Neural cell (in vitro differentiated cells): ENCODE data around the gene ISG20L2. TPM values are rescaled to one million over a fixed set of nuclear protein-coding genes. Genes with fewer than 3 reads are reported as not detected.

ENCODE experiments used
- H2AFZ ChIP-seq: fragments of 200-600, 300-800 bp; sonication (generic), shearing (Covaris generic); 2 replicates; pipeline ENCODE4 v1.6.0; 2014; ENCODE audit warnings: low read depth, mild to moderate bottlenecking, antibody characterized with exemption, low read length, moderate library complexity
- H3F3A ChIP-seq: fragments of 200-600 bp; shearing (Covaris generic); 2 replicates; pipeline ENCODE4 v1.6.1; 2016; ENCODE audit warnings: mild to moderate bottlenecking, moderate library complexity, mixed read lengths, antibody characterized with exemption, low read length; ENCODE audit not compliant: insufficient read depth, poor library complexity, severe bottlenecking
- H3K27ac ChIP-seq: fragments of 200-600, 300-800 bp; sonication (generic), shearing (Covaris generic); 2 replicates; pipeline ENCODE4 v1.5.1; 2014; ENCODE audit warnings: mild to moderate bottlenecking, low read length, moderate library complexity
- H3K27me3 ChIP-seq: fragments of 300-800, 200-600 bp; sonication (generic), shearing (Covaris generic); 2 replicates; pipeline ENCODE4 v1.6.0; 2014; ENCODE audit warnings: mild to moderate bottlenecking, low read depth, low read length, moderate library complexity; ENCODE audit not compliant: insufficient read depth
- H3K36me3 ChIP-seq: fragments of 300-800, 200-600 bp; sonication (generic), shearing (Covaris generic); 2 replicates; pipeline ENCODE4 v1.5.1; 2014; ENCODE audit warnings: mild to moderate bottlenecking, antibody characterized with exemption, low read length, moderate library complexity; ENCODE audit not compliant: insufficient read depth
- H3K4me2 ChIP-seq: fragments of 300-800, 200-600 bp; sonication (generic), shearing (Covaris generic); 2 replicates; pipeline ENCODE4 v1.6.0; 2014; ENCODE audit warnings: mild to moderate bottlenecking, low read length
- H3K4me3 ChIP-seq: fragments of 300-800, 200-600 bp; sonication (generic), shearing (Covaris generic); 2 replicates; pipeline ENCODE4 v1.5.1; 2014; ENCODE audit warnings: mild to moderate bottlenecking, low read length, moderate library complexity
- H3K79me2 ChIP-seq: fragments of 200-600 bp; shearing (Covaris generic); replicated peaks from 2 replicates; pipeline ENCODE4 v1.6.0; 2014; ENCODE audit warnings: mild to moderate bottlenecking, low read length, moderate library complexity; ENCODE audit not compliant: insufficient read depth
- H3K9ac ChIP-seq: fragments of 300-800, 200-600 bp; sonication (generic), shearing (Covaris generic); 2 replicates; pipeline ENCODE4 v1.6.1; 2016; ENCODE audit warnings: mild to moderate bottlenecking, low read length, mixed read lengths
- H3K9me2 ChIP-seq: fragments of 200-600 bp; shearing (Covaris generic); 2 replicates; pipeline ENCODE4 v1.6.1; 2016; ENCODE audit warnings: mild to moderate bottlenecking, low read length, mixed read lengths; ENCODE audit not compliant: insufficient read depth
- H3K9me3 ChIP-seq: fragments of 200-600, 300-800 bp; sonication (generic), shearing (Covaris generic); 2 replicates; pipeline ENCODE4 v1.6.1; 2016; ENCODE audit warnings: mild to moderate bottlenecking, mixed run types, low read length, moderate library complexity, mixed read lengths
- H4K20me1 ChIP-seq: fragments of 200-600 bp; shearing (Covaris generic); 2 replicates; pipeline ENCODE4 v1.6.1; 2016; ENCODE audit warnings: mild to moderate bottlenecking, mixed run types; ENCODE audit not compliant: insufficient read depth
- EP300 ChIP-seq: fragments of 450-650 bp; conservative IDR thresholded peaks from 2 replicates; pipeline ENCODE4 v1.6.1; 2014; ENCODE audit warnings: antibody characterized with exemption, mild to moderate bottlenecking, moderate library complexity; ENCODE audit not compliant: poor library complexity, severe bottlenecking
- EZH2 ChIP-seq: fragments of 200-600, 300-800 bp; shearing (Covaris generic), sonication (generic); IDR thresholded peaks from 2 replicates; pipeline ENCODE4 v1.6.1; 2014; ENCODE audit warnings: antibody characterized with exemption, low read length, borderline replicate concordance, mild to moderate bottlenecking; ENCODE audit not compliant: insufficient read depth, poor library complexity, severe bottlenecking
- MXI1 ChIP-seq: fragments of 450-650 bp; conservative IDR thresholded peaks from 2 replicates; pipeline ENCODE4 v1.6.1; 2014; ENCODE audit warnings: antibody characterized with exemption, mild to moderate bottlenecking; ENCODE audit not compliant: poor library complexity, severe bottlenecking
- POLR2AphosphoS5 ChIP-seq: IDR thresholded peaks from 2 replicates; pipeline ENCODE4 v1.6.1; 2012
- RAD21 ChIP-seq: fragments of 450-650 bp; conservative IDR thresholded peaks from 2 replicates; pipeline ENCODE4 v1.6.1; 2014; ENCODE audit warnings: antibody characterized with exemption, mild to moderate bottlenecking, moderate library complexity
- SMC3 ChIP-seq: fragments of 450-650 bp; conservative IDR thresholded peaks from 2 replicates; pipeline ENCODE4 v1.6.1; 2014; ENCODE audit warnings: antibody characterized with exemption, mild to moderate bottlenecking, moderate library complexity; ENCODE audit not compliant: poor library complexity
- TAF1 ChIP-seq: IDR thresholded peaks from 2 replicates; pipeline ENCODE4 v1.6.1; 2012; ENCODE audit warnings: low read depth
- polyA plus RNA-seq: library from polyadenylated mRNA; depleted of rRNA; stranded (reverse); fragments of >200 nt; gene quantifications from 2 replicates; pipeline ENCODE4 v1.2.3, GENCODE V29; 2014
- TF ChIP-seq, protein P1 (sequence below): fragments of 450-650 bp; IDR thresholded peaks from 2 replicates; pipeline ENCODE4 v1.5.1; 2014; ENCODE audit warnings: antibody characterized with exemption, mild to moderate bottlenecking, moderate library complexity; ENCODE audit not compliant: poor library complexity, severe bottlenecking
- TF ChIP-seq, protein P2 (sequence below): IDR thresholded peaks from 2 replicates; pipeline ENCODE4 v1.6.1; 2012; ENCODE audit warnings: borderline replicate concordance

The ISG20L2 gene
- polyA plus RNA-seq, 1 donor from 2014 or later = 8.5 TPM

GRCh38 chr1:156767879-156768604 lies 39.5 kb upstream of the ISG20L2 start:
- H3K9ac ChIP-seq = peak overlapping the region; percentile 97
- no peaks in the 10 kb centered on the region for H3K36me3 ChIP-seq
- H2AFZ ChIP-seq = peak overlapping the region; percentile 22
- no peaks in the 10 kb centered on the region for H4K20me1 ChIP-seq
- H3K9me3 ChIP-seq = no peaks in the 10 kb centered on the region
- peaks cover 43% of the 10 kb centered on the region for H3K79me2 ChIP-seq
- peak overlapping the region; percentile 95 for H3K4me2 ChIP-seq
- H3F3A ChIP-seq = no peaks in the 10 kb centered on the region
- H3K27ac ChIP-seq = peak overlapping the region; percentile 83
- H3K27me3 ChIP-seq = no peaks in the 10 kb centered on the region
- H3K9me2 ChIP-seq = no peaks in the 10 kb centered on the region
- TF ChIP-seq EZH2 (no peak), POLR2AphosphoS5 (no peak), MXI1 (peak; percentile 49)
- peak overlapping the region; percentile 93 for H3K4me3 ChIP-seq

GRCh38 chr1:156767101-156767878 lies 38.7 kb upstream of the ISG20L2 start, which contains the start of gene PRCC:
Gene PRCC (plus strand): TSS chr1:156767535. CDS start chr1:156767772, 237 bp downstream.
- peak within 1 kb of the TSS; percentile 83 for H3K27ac ChIP-seq
- H3K36me3 ChIP-seq = no peaks in the 10 kb centered on the region
- H3K9ac ChIP-seq = peak within 1 kb of the TSS; percentile 97
- peak within 1 kb of the TSS; percentile 95 for H3K4me2 ChIP-seq
- H4K20me1 ChIP-seq = no peaks in the 10 kb centered on the region
- no peaks in the 10 kb centered on the region for H3K9me2 ChIP-seq
- no peaks in the 10 kb centered on the region for H3K27me3 ChIP-seq
- no peaks in the 10 kb centered on the region for H3K9me3 ChIP-seq
- H3F3A ChIP-seq = no peaks in the 10 kb centered on the region
- TF ChIP-seq TAF1 (peak; percentile 63), EP300 (no peak), SMC3 (no peak), POLR2AphosphoS5 (peak; percentile 85), EZH2 (no peak), MXI1 (peak; percentile 69), RAD21 (no peak)
- TF ChIP-seq, protein P1, sequence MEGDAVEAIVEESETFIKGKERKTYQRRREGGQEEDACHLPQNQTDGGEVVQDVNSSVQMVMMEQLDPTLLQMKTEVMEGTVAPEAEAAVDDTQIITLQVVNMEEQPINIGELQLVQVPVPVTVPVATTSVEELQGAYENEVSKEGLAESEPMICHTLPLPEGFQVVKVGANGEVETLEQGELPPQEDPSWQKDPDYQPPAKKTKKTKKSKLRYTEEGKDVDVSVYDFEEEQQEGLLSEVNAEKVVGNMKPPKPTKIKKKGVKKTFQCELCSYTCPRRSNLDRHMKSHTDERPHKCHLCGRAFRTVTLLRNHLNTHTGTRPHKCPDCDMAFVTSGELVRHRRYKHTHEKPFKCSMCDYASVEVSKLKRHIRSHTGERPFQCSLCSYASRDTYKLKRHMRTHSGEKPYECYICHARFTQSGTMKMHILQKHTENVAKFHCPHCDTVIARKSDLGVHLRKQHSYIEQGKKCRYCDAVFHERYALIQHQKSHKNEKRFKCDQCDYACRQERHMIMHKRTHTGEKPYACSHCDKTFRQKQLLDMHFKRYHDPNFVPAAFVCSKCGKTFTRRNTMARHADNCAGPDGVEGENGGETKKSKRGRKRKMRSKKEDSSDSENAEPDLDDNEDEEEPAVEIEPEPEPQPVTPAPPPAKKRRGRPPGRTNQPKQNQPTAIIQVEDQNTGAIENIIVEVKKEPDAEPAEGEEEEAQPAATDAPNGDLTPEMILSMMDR = no peak
- TF ChIP-seq, protein P2, sequence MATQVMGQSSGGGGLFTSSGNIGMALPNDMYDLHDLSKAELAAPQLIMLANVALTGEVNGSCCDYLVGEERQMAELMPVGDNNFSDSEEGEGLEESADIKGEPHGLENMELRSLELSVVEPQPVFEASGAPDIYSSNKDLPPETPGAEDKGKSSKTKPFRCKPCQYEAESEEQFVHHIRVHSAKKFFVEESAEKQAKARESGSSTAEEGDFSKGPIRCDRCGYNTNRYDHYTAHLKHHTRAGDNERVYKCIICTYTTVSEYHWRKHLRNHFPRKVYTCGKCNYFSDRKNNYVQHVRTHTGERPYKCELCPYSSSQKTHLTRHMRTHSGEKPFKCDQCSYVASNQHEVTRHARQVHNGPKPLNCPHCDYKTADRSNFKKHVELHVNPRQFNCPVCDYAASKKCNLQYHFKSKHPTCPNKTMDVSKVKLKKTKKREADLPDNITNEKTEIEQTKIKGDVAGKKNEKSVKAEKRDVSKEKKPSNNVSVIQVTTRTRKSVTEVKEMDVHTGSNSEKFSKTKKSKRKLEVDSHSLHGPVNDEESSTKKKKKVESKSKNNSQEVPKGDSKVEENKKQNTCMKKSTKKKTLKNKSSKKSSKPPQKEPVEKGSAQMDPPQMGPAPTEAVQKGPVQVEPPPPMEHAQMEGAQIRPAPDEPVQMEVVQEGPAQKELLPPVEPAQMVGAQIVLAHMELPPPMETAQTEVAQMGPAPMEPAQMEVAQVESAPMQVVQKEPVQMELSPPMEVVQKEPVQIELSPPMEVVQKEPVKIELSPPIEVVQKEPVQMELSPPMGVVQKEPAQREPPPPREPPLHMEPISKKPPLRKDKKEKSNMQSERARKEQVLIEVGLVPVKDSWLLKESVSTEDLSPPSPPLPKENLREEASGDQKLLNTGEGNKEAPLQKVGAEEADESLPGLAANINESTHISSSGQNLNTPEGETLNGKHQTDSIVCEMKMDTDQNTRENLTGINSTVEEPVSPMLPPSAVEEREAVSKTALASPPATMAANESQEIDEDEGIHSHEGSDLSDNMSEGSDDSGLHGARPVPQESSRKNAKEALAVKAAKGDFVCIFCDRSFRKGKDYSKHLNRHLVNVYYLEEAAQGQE = peak; percentile 81
- H3K4me3 ChIP-seq = peak within 1 kb of the TSS; percentile 93
- H3K79me2 ChIP-seq = peaks cover 43% of the 10 kb centered on the region
- peak within 1 kb of the TSS; percentile 73 for H2AFZ ChIP-seq
